Measurements from ENCODE around the gene COBL. TPM values are rescaled to one million over a fixed set of nuclear protein-coding genes. Genes with fewer than 3 reads are reported as not detected.

Gene COBL
- total RNA-seq, 1 experiment from 2014 or later, result not detected

DNA sequence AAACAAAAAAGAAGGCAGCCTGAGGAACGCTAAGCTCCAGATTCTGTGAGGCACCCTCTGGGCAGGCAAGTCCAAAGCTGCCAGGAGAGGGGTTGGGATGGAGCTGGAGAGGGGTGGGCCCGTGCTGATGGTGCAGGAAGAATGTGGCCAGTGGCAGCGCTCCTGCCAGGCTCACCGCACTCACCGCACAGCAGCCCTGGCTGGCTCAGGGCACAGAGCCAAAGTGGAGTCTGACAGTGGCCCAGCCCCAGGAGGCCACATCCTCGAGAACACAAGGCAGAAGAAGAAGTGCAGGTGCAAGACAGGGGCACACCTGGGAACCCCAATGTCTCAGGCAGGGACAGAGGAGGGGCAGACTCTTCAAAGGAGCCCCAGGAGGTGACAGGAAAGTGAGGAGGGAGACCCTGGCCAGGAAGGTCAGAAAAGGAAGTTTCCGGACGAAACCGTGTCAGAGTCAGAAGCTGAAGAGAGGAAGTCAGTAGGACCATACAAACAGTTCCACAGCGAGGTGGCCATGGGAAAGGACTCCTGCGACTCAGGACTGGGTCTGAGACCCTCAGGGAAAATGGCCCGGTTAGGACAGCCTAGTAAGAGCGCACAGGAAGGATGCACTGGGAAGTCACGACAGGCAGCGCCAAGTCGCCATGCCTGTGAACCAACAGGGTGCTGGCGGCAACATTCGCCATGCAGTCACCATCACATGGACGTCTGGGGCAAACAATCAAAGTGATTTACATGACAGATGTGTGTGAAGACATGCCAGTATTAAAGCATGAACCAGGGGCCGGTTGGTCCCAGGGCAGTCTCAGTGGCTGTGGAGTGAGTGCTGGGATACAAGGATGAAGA lies 54.4 kb downstream of the COBL start:
- Histone ChIP-seq H4K20me1 (ENCODE audit: insufficient read depth, low read depth, low read length) (no peaks in the 10 kb centered on the region), H2AFZ (ENCODE audit: low read length) (no peak overlapping the region), H3K27ac (ENCODE audit: low read length) (no peak overlapping the region), H3K9ac (ENCODE audit: low read length) (no peak overlapping the region), H3K9me2 (replicated peaks; ENCODE audit: insufficient read depth, low read length) (no peaks in the 10 kb centered on the region), H3K4me3 (ENCODE audit: low read length) (no peak overlapping the region), H3K27me3 (ENCODE audit: low read length) (no peaks in the 10 kb centered on the region), H3K79me2 (ENCODE audit: low read length) (no peaks in the 10 kb centered on the region), H3K4me1 (ENCODE audit: low read length) (no peaks in the 10 kb centered on the region), H3K9me3 (ENCODE audit: low read length) (no peaks in the 10 kb centered on the region), H3K36me3 (ENCODE audit: insufficient read depth, low read length) (no peaks in the 10 kb centered on the region), H3K4me2 (ENCODE audit: low read depth, low read length, poor library complexity, severe bottlenecking) (no peak overlapping the region)
- DNase-seq, result no peak

DNA sequence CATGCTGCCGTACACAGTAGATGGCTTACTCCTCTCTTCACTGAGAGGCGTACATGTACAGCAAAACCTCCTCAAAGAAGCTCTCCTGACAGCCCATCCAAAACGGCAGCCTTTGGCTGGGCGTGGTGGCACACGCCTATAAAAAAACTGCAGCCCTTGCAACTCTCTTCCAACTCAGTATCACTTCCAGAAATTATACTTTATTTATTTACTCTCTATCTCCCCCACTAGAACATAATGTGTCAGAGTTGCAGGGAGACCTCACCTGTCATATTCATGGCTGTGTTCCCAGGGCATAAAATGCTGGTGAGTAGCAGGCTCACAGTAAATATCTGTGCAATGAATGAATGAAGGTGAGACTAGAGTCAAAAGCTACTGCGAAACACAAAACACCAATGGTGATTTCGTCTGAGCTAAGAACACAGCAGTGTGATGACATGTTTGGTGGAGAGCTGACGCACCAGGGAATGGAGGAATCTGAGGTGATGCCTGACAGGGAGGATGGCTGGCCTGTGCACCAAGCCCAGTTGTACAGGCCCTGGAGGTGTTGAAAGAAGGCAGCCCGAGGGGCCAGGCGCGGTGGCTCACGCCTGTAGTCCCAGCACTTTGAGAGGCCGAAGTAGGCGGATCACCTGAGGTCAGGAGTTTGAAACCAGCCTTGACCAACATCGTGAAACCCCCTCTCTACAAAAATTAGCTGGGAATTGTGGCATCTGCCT lies 55.3 kb downstream of the COBL start:
- Histone ChIP-seq H3K4me3 (ENCODE audit: low read length) (no peak overlapping the region), H3K9me3 (ENCODE audit: low read length) (no peaks in the 10 kb centered on the region), H3K79me2 (ENCODE audit: low read length) (no peaks in the 10 kb centered on the region), H3K4me1 (ENCODE audit: low read length) (no peaks in the 10 kb centered on the region), H3K27me3 (ENCODE audit: low read length) (no peaks in the 10 kb centered on the region), H2AFZ (ENCODE audit: low read length) (no peak overlapping the region), H3K9ac (ENCODE audit: low read length) (no peak overlapping the region), H4K20me1 (ENCODE audit: insufficient read depth, low read depth, low read length) (no peaks in the 10 kb centered on the region), H3K36me3 (ENCODE audit: insufficient read depth, low read length) (no peaks in the 10 kb centered on the region), H3K4me2 (ENCODE audit: low read depth, low read length, poor library complexity, severe bottlenecking) (no peak overlapping the region), H3K9me2 (replicated peaks; ENCODE audit: insufficient read depth, low read length) (no peaks in the 10 kb centered on the region), H3K27ac (ENCODE audit: low read length) (no peak overlapping the region)
- no peak for DNase-seq

DNA sequence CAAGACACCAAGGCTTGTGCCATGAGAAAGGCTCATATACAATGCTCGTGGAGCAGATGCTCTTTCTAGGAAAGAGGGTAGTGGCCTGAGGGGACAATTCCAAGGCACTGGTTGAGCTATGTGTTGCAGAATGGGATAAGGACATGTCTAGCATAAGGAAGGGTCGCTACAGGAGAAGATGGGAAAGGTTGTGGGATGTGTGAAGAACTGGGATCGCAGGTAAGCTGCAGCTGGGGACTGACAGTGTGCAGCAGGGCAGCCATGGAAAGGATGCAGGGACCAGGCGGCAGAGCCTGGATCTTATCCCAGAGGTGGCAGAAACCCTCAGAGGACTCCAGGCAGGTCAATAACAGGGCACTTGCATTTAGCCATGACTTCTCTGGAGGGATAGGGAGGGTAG lies 56.1 kb downstream of the COBL start:
- no peaks in the 10 kb centered on the region for H3K27me3 ChIP-seq (ENCODE audit: low read length)
- no peaks in the 10 kb centered on the region for H3K79me2 ChIP-seq (ENCODE audit: low read length)
- no peak for DNase-seq
- H3K27ac ChIP-seq (ENCODE audit: low read length), result no peak overlapping the region
- H2AFZ ChIP-seq (ENCODE audit: low read length), result no peak overlapping the region
- H3K4me3 ChIP-seq (ENCODE audit: low read length), result no peak overlapping the region
- no peaks in the 10 kb centered on the region for H3K4me1 ChIP-seq (ENCODE audit: low read length)
- H3K9me2 ChIP-seq (replicated peaks; ENCODE audit: insufficient read depth, low read length), result no peaks in the 10 kb centered on the region
- no peaks in the 10 kb centered on the region for H4K20me1 ChIP-seq (ENCODE audit: insufficient read depth, low read depth, low read length)
- H3K9me3 ChIP-seq (ENCODE audit: low read length), result no peaks in the 10 kb centered on the region
- no peak overlapping the region for H3K9ac ChIP-seq (ENCODE audit: low read length)
- no peaks in the 10 kb centered on the region for H3K36me3 ChIP-seq (ENCODE audit: insufficient read depth, low read length)
- no peak overlapping the region for H3K4me2 ChIP-seq (ENCODE audit: low read depth, low read length, poor library complexity, severe bottlenecking)

DNA sequence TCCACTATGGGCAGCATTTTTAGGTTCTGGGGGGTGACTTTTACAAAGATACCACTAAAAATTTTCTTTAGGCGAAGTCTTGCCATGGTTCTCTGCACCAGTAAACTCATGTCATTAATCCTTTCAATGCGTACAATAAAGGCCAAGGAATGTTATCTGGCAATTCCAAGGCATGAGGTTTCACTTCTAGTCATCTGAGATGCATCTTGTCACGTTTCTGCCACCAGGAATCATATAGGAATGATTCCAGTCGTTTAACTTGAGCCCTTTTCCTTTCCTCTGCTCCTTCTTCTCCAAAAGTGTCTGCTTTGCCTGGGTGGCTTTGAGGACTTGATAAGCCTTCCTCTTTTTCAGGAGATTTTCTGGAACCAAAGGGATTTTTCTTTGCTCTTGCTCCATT lies 56.8 kb downstream of the COBL start:
- Histone ChIP-seq H3K36me3 (ENCODE audit: insufficient read depth, low read length) (no peaks in the 10 kb centered on the region), H3K27ac (ENCODE audit: low read length) (no peak overlapping the region), H2AFZ (ENCODE audit: low read length) (no peak overlapping the region), H3K9me3 (ENCODE audit: low read length) (no peaks in the 10 kb centered on the region), H4K20me1 (ENCODE audit: insufficient read depth, low read depth, low read length) (no peaks in the 10 kb centered on the region), H3K9me2 (replicated peaks; ENCODE audit: insufficient read depth, low read length) (no peaks in the 10 kb centered on the region), H3K4me2 (ENCODE audit: low read depth, low read length, poor library complexity, severe bottlenecking) (no peak overlapping the region), H3K4me3 (ENCODE audit: low read length) (no peak overlapping the region), H3K27me3 (ENCODE audit: low read length) (no peaks in the 10 kb centered on the region), H3K4me1 (ENCODE audit: low read length) (no peaks in the 10 kb centered on the region), H3K79me2 (ENCODE audit: low read length) (no peaks in the 10 kb centered on the region), H3K9ac (ENCODE audit: low read length) (no peak overlapping the region)
- no peak for DNase-seq

DNA sequence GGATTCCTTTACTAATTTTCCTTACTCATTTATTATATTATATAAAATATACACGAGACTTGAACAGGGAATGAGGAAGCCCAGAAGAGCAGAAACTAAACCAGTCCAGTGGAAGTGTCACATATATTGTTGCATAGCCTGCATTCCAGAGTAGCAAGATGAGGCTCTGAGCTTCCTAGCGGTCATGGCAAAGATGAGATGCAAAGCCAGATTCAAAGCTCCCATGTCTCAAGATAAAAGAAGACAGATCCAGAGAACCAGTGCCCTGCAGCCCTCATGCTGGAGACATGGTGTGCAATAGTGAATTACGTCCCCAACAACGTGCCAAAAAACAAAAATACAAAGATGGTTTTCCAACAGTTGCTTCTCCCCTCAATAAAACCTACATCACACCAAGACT lies 59.7 kb downstream of the COBL start:
- Histone ChIP-seq H3K27ac (ENCODE audit: low read length) (no peak overlapping the region), H3K79me2 (ENCODE audit: low read length) (no peaks in the 10 kb centered on the region), H3K4me3 (ENCODE audit: low read length) (no peak overlapping the region), H4K20me1 (ENCODE audit: insufficient read depth, low read depth, low read length) (no peaks in the 10 kb centered on the region), H3K9ac (ENCODE audit: low read length) (no peak overlapping the region), H3K36me3 (ENCODE audit: insufficient read depth, low read length) (no peaks in the 10 kb centered on the region), H3K4me2 (ENCODE audit: low read depth, low read length, poor library complexity, severe bottlenecking) (no peak overlapping the region), H3K9me2 (replicated peaks; ENCODE audit: insufficient read depth, low read length) (no peaks in the 10 kb centered on the region), H3K27me3 (ENCODE audit: low read length) (no peaks in the 10 kb centered on the region), H3K9me3 (ENCODE audit: low read length) (no peaks in the 10 kb centered on the region), H2AFZ (ENCODE audit: low read length) (no peak overlapping the region), H3K4me1 (ENCODE audit: low read length) (no peaks in the 10 kb centered on the region)
- no peak for DNase-seq

DNA sequence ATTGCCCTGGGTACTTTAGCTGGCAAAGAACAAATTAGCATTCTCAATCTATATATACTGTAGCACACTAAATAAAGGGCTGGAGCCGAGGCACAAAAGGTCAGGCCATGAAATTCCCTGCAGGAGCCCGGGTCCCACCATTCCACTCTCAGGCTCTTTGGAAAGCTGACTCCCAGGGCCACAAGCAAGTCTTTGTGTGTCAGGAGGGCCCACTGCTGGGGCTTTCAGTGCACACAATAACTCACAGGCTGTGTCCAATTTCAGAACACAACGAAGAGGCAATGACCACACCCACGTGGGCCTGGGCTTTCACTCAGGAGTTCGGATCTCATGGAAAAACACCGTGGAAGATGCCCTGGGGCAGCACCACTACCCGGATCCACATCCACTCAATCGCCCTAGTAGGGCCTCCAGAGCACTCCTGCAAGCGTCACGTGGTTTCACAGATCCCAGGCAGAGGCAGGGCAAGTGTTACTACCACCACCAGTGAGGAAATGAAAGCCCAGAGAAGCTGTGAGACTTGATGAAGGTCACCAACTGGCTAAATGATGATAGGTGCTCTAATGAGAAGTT lies 60.3 kb downstream of the COBL start:
- no peak for DNase-seq
- H3K9me3 ChIP-seq (ENCODE audit: low read length), result no peaks in the 10 kb centered on the region
- H3K4me3 ChIP-seq (ENCODE audit: low read length), result no peak overlapping the region
- H3K36me3 ChIP-seq (ENCODE audit: insufficient read depth, low read length), result no peaks in the 10 kb centered on the region
- no peaks in the 10 kb centered on the region for H3K27me3 ChIP-seq (ENCODE audit: low read length)
- no peaks in the 10 kb centered on the region for H4K20me1 ChIP-seq (ENCODE audit: insufficient read depth, low read depth, low read length)
- no peak overlapping the region for H3K27ac ChIP-seq (ENCODE audit: low read length)
- no peak overlapping the region for H2AFZ ChIP-seq (ENCODE audit: low read length)
- H3K79me2 ChIP-seq (ENCODE audit: low read length), result no peaks in the 10 kb centered on the region
- H3K4me2 ChIP-seq (ENCODE audit: low read depth, low read length, poor library complexity, severe bottlenecking), result no peak overlapping the region
- H3K9me2 ChIP-seq (replicated peaks; ENCODE audit: insufficient read depth, low read length), result no peaks in the 10 kb centered on the region
- H3K4me1 ChIP-seq (ENCODE audit: low read length), result no peaks in the 10 kb centered on the region
- no peak overlapping the region for H3K9ac ChIP-seq (ENCODE audit: low read length)

DNA sequence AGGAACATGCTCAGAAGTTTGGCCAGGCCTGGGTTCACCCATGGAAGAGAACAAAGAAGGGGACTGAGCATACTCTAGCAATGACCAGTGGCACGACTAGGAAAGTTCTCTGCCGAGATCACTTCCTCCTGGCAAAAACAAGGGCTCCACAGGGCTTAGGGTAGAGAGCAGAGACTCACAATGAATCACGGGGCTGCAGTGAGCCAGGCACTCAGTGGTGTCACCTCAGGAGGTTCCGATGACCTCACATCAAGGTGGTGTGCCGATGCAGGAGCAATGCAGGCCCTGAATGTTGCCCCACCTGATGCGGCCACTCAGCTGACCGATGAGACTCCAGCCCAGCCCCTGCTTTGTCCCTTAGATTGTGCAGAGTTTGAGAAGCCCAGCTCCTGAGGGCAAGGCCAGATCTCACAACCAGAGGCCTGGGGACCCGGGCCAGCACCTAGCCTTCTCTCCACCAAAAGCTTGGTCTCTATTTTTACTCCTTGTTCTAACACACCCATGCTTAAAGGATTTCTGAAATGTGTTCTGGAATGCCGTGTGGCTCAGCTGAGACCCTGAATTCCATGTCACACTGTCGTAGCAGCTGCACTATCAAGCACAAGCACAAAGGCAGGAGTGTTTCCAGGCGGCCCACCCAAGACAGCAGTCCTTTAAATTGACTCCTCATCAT lies 60.9 kb downstream of the COBL start:
- Histone ChIP-seq H3K9ac (ENCODE audit: low read length) (no peak overlapping the region), H3K27ac (ENCODE audit: low read length) (no peak overlapping the region), H3K4me3 (ENCODE audit: low read length) (no peak overlapping the region), H3K36me3 (ENCODE audit: insufficient read depth, low read length) (no peaks in the 10 kb centered on the region), H4K20me1 (ENCODE audit: insufficient read depth, low read depth, low read length) (no peaks in the 10 kb centered on the region), H3K27me3 (ENCODE audit: low read length) (no peaks in the 10 kb centered on the region), H3K9me3 (ENCODE audit: low read length) (no peaks in the 10 kb centered on the region), H3K79me2 (ENCODE audit: low read length) (no peaks in the 10 kb centered on the region), H3K4me1 (ENCODE audit: low read length) (no peaks in the 10 kb centered on the region), H3K4me2 (ENCODE audit: low read depth, low read length, poor library complexity, severe bottlenecking) (no peak overlapping the region), H3K9me2 (replicated peaks; ENCODE audit: insufficient read depth, low read length) (no peaks in the 10 kb centered on the region), H2AFZ (ENCODE audit: low read length) (no peak overlapping the region)
- DNase-seq, result no peak

DNA sequence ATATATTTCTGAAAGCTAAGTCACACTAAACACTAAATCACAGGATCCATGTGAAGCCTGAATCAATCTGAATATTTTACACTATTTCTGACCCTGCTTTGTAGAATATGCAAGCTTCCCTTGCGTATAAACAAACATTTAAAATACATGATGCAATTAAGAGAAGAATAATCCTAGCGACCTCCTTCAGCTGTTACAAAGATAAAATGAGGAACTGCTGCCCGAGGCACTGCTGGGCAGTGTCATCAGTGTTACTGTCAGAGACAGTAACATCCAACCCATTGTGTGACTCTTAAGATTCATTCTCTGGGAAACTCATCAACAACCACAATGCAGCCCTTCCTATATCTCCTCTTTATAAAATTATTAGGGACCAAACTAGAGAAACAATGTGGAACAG lies 61.6 kb downstream of the COBL start:
- DNase-seq, result no peak
- Histone ChIP-seq H3K27ac (ENCODE audit: low read length) (no peak overlapping the region), H3K9me2 (replicated peaks; ENCODE audit: insufficient read depth, low read length) (no peaks in the 10 kb centered on the region), H3K4me3 (ENCODE audit: low read length) (no peak overlapping the region), H3K4me1 (ENCODE audit: low read length) (no peaks in the 10 kb centered on the region), H3K9ac (ENCODE audit: low read length) (no peak overlapping the region), H3K4me2 (ENCODE audit: low read depth, low read length, poor library complexity, severe bottlenecking) (no peak overlapping the region), H2AFZ (ENCODE audit: low read length) (no peak overlapping the region), H3K27me3 (ENCODE audit: low read length) (no peaks in the 10 kb centered on the region), H3K36me3 (ENCODE audit: insufficient read depth, low read length) (no peaks in the 10 kb centered on the region), H4K20me1 (ENCODE audit: insufficient read depth, low read depth, low read length) (no peaks in the 10 kb centered on the region), H3K79me2 (ENCODE audit: low read length) (no peaks in the 10 kb centered on the region), H3K9me3 (ENCODE audit: low read length) (no peaks in the 10 kb centered on the region)

Data from Karpas-422 (cell line).